Kidney (tissue), 14 donors: Measurements from ENCODE around the gene CCDC159. TPM values are rescaled to one million over a fixed set of nuclear protein-coding genes. Genes with fewer than 3 reads are reported as not detected.

Experiments used
- DNase-seq, 5 donors: peaks; one replicate each; pipeline ENCODE4 v3.0.0-alpha.2; 2013 to 2020
- FAIRE-seq: peaks from 2 replicates; lab custom pipeline; 2012; peaks lifted over from hg19 to GRCh38; lab: Jason Lieb, UNC
- H3K27ac ChIP-seq, 2 donors: one replicate each; pipeline ENCODE4 v1.7.0; 2013; ENCODE audit warnings: low read depth in 2 of 2, low read length in 2 of 2, inconsistent platforms in 1 of 2
- H3K27me3 ChIP-seq: one replicate; pipeline ENCODE4 v1.7.1; 2013; ENCODE audit warnings: low read length, inconsistent platforms; ENCODE audit not compliant: control insufficient read depth, insufficient read depth
- H3K36me3 ChIP-seq, 3 donors: one replicate each; pipeline versions ENCODE4 v1.7.0 to v1.7.1; 2013; ENCODE audit warnings: low read length in 3 of 3, control low read depth in 1 of 3, inconsistent platforms in 1 of 3; ENCODE audit not compliant: insufficient read depth in 3 of 3, control insufficient read depth in 2 of 3
- H3K4me1 ChIP-seq, 3 donors: one replicate each; pipeline versions ENCODE4 v1.7.0 to v1.7.1; 2013; ENCODE audit warnings: low read length in 3 of 3, inconsistent platforms in 1 of 3, low read depth in 1 of 3; ENCODE audit not compliant: control insufficient read depth in 2 of 3, insufficient read depth in 2 of 3
- H3K4me3 ChIP-seq, 3 donors: one replicate each; pipeline versions ENCODE4 v1.7.0 to v1.8.1; 2013; ENCODE audit warnings: low read length in 3 of 3, control low read depth in 1 of 3, inconsistent platforms in 1 of 3
- H3K9ac ChIP-seq, 3 donors: one replicate each; pipeline versions ENCODE4 v1.7.0 to v1.7.1; 2013; ENCODE audit warnings: low read length in 3 of 3, control low read depth in 1 of 3, inconsistent platforms in 1 of 3
- H3K9me3 ChIP-seq, 3 donors: one replicate each; pipeline versions ENCODE4 v1.7.0 to v1.7.1; 2013; ENCODE audit warnings: low read length in 3 of 3, control low read depth in 1 of 3, inconsistent platforms in 1 of 3; ENCODE audit not compliant: control insufficient read depth in 2 of 3, insufficient read depth in 1 of 3
- intact Hi-C: fragments of 100-400 bp; cut with DNase I; formaldehyde crosslinking; loops from one replicate; pipeline ENCODE4 v1.11.1; 2022
- polyA plus RNA-seq: library from polyadenylated mRNA; stranded (reverse); fragments of 350-450 nt; fragmentation: Illumina TruSeq; extraction: RNeasy Lipid Tissue Mini Kit (QIAGEN cat#74804); gene quantifications from one replicate; pipeline ENCODE4 v1.2.3, GENCODE V29; 2014; ENCODE audit warnings: low read depth, low replicate concordance; ENCODE audit not compliant: insufficient read depth
- total RNA-seq: library from RNA; stranded (reverse); fragmentation: NEBNext Ultra II Directional; extraction: Animal tissue kit (Norgen Biotek cat#: 25700); gene quantifications from one replicate; pipeline ENCODE4 v1.2.1, GENCODE V29; 2021
- TF ChIP-seq, protein P1 (sequence below): IDR thresholded peaks from 3 replicates; pipeline ENCODE4 v1.5.1; 2012; ENCODE audit warnings: mild to moderate bottlenecking, moderate library complexity, borderline replicate concordance; ENCODE audit not compliant: insufficient read depth; ENCODE audit errors: extremely low read depth
- donor health status: control.
- donor health status: control.
- donor health status: control.
- donor health status: control.
- donor health status: control.
- donor health status: DM: yes; HTN: yes; CAD: no.
- donor health status: Normal renal cell carcinoma (clear cell type).

The CCDC159 gene
- total and polyA plus RNA-seq, 2 donors from 2014 or later, result 28.9 to 50.7 TPM

DNA sequence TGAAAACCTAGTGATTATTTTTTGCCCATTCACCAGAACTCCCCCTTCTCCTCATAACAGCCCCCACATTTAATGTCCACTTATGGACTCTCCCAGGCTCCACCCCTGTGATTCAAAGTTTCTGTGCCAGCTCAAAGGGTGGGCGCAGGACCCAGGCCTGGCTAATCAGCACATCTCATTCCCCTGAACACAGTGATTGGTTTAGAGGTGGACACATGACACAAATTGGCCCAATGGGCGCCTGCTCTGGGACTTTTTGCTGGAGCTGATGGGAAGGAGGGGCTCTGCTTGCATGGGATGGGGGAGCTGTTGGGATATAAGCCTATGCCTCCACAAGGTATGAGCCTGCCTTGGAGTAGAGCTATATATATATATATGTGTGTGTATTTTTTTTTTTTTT is 44.0 kb downstream of the CCDC159 start:
- H3K4me3 ChIP-seq, result no peak overlapping the region
- H3K4me1 ChIP-seq, result no peaks in the 10 kb centered on the region
- H3K36me3 ChIP-seq, result peaks cover 0 to 4% (median 0%) of the 10 kb centered on the region in 3 donors
- H3K9me3 ChIP-seq, result peaks cover 0 to 6% (median 0%) of the 10 kb centered on the region in 3 donors
- FAIRE-seq (no peak), DNase-seq (no peak)
- no peaks in the 10 kb centered on the region for H3K27me3 ChIP-seq
- TF ChIP-seq, protein P1, sequence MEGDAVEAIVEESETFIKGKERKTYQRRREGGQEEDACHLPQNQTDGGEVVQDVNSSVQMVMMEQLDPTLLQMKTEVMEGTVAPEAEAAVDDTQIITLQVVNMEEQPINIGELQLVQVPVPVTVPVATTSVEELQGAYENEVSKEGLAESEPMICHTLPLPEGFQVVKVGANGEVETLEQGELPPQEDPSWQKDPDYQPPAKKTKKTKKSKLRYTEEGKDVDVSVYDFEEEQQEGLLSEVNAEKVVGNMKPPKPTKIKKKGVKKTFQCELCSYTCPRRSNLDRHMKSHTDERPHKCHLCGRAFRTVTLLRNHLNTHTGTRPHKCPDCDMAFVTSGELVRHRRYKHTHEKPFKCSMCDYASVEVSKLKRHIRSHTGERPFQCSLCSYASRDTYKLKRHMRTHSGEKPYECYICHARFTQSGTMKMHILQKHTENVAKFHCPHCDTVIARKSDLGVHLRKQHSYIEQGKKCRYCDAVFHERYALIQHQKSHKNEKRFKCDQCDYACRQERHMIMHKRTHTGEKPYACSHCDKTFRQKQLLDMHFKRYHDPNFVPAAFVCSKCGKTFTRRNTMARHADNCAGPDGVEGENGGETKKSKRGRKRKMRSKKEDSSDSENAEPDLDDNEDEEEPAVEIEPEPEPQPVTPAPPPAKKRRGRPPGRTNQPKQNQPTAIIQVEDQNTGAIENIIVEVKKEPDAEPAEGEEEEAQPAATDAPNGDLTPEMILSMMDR, result no peak
- H3K27ac ChIP-seq, result no peak overlapping the region
- no peak overlapping the region for H3K9ac ChIP-seq
- intact Hi-C loops, result no loop called here

DNA sequence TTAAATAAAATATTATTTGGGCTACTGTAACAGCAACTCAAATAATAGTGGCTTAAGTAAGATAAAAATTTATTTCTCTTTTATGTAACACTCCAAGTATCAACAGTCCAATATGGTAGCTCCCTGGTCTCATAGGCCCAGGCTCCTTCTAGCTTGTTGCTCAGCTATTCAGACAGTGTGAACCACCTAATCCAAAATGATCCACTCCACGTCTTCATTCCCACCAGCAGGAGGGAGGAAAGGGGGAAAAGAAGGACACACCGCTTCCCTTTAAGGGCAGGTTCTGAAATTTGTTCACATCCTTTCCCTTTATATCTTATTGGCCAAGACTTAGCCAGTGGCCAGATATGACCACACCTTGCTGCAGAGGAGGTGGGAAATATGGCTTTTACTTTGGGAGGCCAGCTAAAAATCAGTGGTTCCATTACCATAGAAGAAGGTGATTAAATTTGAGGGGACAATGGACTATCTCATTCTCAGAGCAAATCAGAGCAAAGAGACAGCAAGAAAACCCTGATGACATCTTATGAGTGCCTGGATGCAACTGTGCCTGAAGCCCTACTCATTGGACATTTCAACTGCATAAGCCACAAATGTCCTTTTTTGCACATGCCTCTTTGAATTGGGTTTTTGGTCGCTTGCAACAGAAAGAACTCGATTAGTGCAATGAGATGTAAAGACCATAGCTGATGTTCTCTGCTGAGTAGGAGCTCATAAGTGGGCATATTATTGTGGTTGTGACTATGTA is 44.8 kb downstream of the CCDC159 start:
- Histone ChIP-seq H3K4me1 (no peaks in the 10 kb centered on the region), H3K27me3 (no peaks in the 10 kb centered on the region), H3K4me3 (no peak overlapping the region), H3K9me3 (peaks cover 0 to 6% (median 0%) of the 10 kb centered on the region in 3 donors), H3K27ac (no peak overlapping the region), H3K36me3 (peaks cover 0 to 4% (median 0%) of the 10 kb centered on the region in 3 donors), H3K9ac (no peak overlapping the region)
- no peak for FAIRE-seq
- intact Hi-C loops, result no loop called here
- DNase-seq, result no peak
- TF ChIP-seq, protein P1, result no peak

DNA sequence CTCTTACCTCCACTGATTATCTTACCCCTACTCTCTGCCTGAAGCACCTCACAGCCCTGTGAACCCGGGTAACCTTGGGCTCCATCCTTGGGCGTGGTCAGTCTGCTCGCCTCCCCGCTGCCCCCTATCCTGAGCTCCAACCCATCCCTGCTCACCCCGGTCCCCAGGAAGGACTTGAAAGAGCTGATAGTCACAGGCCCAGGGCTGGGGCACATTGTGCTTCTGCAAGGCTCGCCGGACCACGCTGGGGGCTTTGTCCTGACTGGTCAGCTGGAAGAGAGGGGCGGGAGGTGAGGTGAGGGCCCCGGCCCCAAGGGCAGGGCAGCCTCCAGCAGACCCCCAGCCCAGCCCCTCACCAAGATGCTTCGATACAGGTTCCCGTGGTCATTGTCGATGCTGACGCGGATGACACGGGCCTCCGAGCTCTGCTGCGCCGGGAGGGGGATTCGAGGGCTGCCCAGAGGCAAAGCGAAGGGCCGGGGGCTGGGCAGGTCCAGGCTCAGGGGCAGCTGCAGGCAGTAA is 50.8 kb downstream of the CCDC159 start:
- Histone ChIP-seq H3K36me3 (peaks cover 0 to 20% (median 2%) of the 10 kb centered on the region in 3 donors), H3K27ac (no peak overlapping the region), H3K27me3 (no peaks in the 10 kb centered on the region), H3K9me3 (no peaks in the 10 kb centered on the region), H3K4me3 (no peak overlapping the region), H3K9ac (no peak overlapping the region), H3K4me1 (no peaks in the 10 kb centered on the region)
- TF ChIP-seq, protein P1, result no peak
- intact Hi-C loops, result no loop called here
- FAIRE-seq, result no peak
- no peak for DNase-seq
